Stimulated activated CD4-positive, alpha-beta T cell treated with anti-CD3 and anti-CD28 coated beads, TNF-alpha, amount 100 ng/mL, for 48 hours (primary cell): ENCODE measurements around the gene ALB.

Experiments used
- DNase-seq, 3 donors: peaks; one replicate each; pipeline ENCODE4 v3.0.0-alpha.2; 2020; ENCODE audit warnings: low read depth in 3 of 3

ALB gene

GRCh38 chr4:73408181-73408867 is 4.2 kb downstream of the ALB start:
- no peak for DNase-seq

GRCh38 chr4:73409012-73409862 is 5.2 kb downstream of the ALB start:
- no peak for DNase-seq

GRCh38 chr4:73409978-73410548 is 6.0 kb downstream of the ALB start:
- no peak for DNase-seq

- no peak for DNase-seq
Observed at GRCh38 chr4:73410916-73411730, 7.0 kb downstream of the ALB start.

- no peak for DNase-seq
Observed at GRCh38 chr4:73411731-73412414, 7.8 kb downstream of the ALB start.

- no peak for DNase-seq
Observed at GRCh38 chr4:73413294-73413755, 9.2 kb downstream of the ALB start.

GRCh38 chr4:73414936-73415271 is 10.8 kb downstream of the ALB start:
- DNase-seq: no peak

- no peak for DNase-seq
Observed at GRCh38 chr4:73415807-73416238, 11.7 kb downstream of the ALB start.

- no peak for DNase-seq
Observed at GRCh38 chr4:73416423-73417087, 12.5 kb downstream of the ALB start.

- no peak for DNase-seq
Observed at GRCh38 chr4:73417342-73417741, 13.3 kb downstream of the ALB start.

GRCh38 chr4:73417973-73418372 is 13.9 kb downstream of the ALB start:
- no peak for DNase-seq

GRCh38 chr4:73418677-73419076 is 14.6 kb downstream of the ALB start:
- no peak for DNase-seq

GRCh38 chr4:73419106-73420038 is 15.3 kb downstream of the ALB start:
- DNase-seq: no peak

- no peak for DNase-seq
Observed at GRCh38 chr4:73420615-73421014, 16.5 kb downstream of the ALB start.

GRCh38 chr4:73421708-73422457 is 17.8 kb downstream of the ALB start:
- no peak for DNase-seq

GRCh38 chr4:73422458-73422752 is 18.3 kb downstream of the ALB start:
- no peak for DNase-seq

- DNase-seq: no peak
Observed at GRCh38 chr4:73423184-73423583, 19.1 kb downstream of the ALB start.

GRCh38 chr4:73426666-73427065 is 22.6 kb downstream of the ALB start:
- no peak for DNase-seq

GRCh38 chr4:73429118-73429517 is 25.0 kb downstream of the ALB start:
- no peak for DNase-seq
